H1 (cell line): Measurements from ENCODE around the gene NSL1. TPM values are rescaled to one million over a fixed set of nuclear protein-coding genes. Genes with fewer than 3 reads are reported as not detected.
A peak's percentile ranks its signal among the peaks of the same experiment; 100 is the strongest.

ENCODE experiments used
- CTCF ChIA-PET: fragments of 300-600 bp; sonication (Branson Sonifier 250); formaldehyde crosslinking; loops from one replicate; lab custom pipeline; 2021; ENCODE audit not compliant: partially characterized antibody; lab: Charles Lee
- POLR2A ChIA-PET: fragments of 300-600 bp; sonication (Branson Sonifier 250); formaldehyde crosslinking; loops from one replicate; lab custom pipeline; 2021; ENCODE audit warnings: inconsistent platforms; ENCODE audit not compliant: partially characterized antibody; lab: Charles Lee
- DNase-seq, 2 experiments: peaks; one replicate each; pipeline versions ENCODE4 v3.0.0 to v3.0.0-alpha.2; 2010 to 2022; ENCODE audit warnings: low spot score in 2 of 2, low read depth in 1 of 2, mixed read lengths in 1 of 2
- FAIRE-seq: peaks from 2 replicates; lab custom pipeline; 2011; peaks lifted over from hg19 to GRCh38; lab: Jason Lieb, UNC
- H2AFZ ChIP-seq: 2 replicates; pipeline ENCODE4 v1.8.1; 2012; ENCODE audit warnings: low read length, inconsistent platforms
- H2AK5ac ChIP-seq: 2 replicates; pipeline ENCODE4 v1.6.1; 2013; ENCODE audit warnings: low read depth, low read length
- H2BK120ac ChIP-seq: replicated peaks from 2 replicates; pipeline ENCODE3; 2013; ENCODE audit warnings: low read depth, low read length, inconsistent platforms
- H2BK12ac ChIP-seq: 2 replicates; pipeline ENCODE4 v1.6.1; 2013; ENCODE audit warnings: low read depth, low read length
- H2BK15ac ChIP-seq: 2 replicates; pipeline ENCODE4 v1.6.1; 2013; ENCODE audit warnings: low read length
- H2BK20ac ChIP-seq: 2 replicates; pipeline ENCODE4 v1.6.1; 2013; ENCODE audit warnings: low read length
- H2BK5ac ChIP-seq: 2 replicates; pipeline ENCODE4 v1.6.1; 2013; ENCODE audit warnings: low read depth, low read length
- H3K14ac ChIP-seq: 2 replicates; pipeline ENCODE4 v1.6.1; 2013; ENCODE audit warnings: inconsistent platforms; ENCODE audit not compliant: insufficient read length
- H3K18ac ChIP-seq: 2 replicates; pipeline ENCODE4 v1.6.1; 2013; ENCODE audit warnings: low read length; ENCODE audit errors: extremely low read depth
- H3K23ac ChIP-seq: 2 replicates; pipeline ENCODE4 v1.6.1; 2013; ENCODE audit warnings: inconsistent platforms; ENCODE audit not compliant: insufficient read length
- H3K23me2 ChIP-seq: 2 replicates; pipeline ENCODE4 v1.6.1; 2013; ENCODE audit warnings: low read depth, low read length
- H3K27ac ChIP-seq: 2 replicates; pipeline ENCODE4 v1.6.1; 2011; ENCODE audit warnings: low read depth, low read length, inconsistent platforms
- H3K27me3 ChIP-seq, 4 experiments: replicated peaks in 1 of 4; 1 replicate in 1 of 4; 2 replicates in 3 of 4; pipeline versions ENCODE4 v1.6.1 to v1.8.1; 2011 to 2013; ENCODE audit warnings: low read length in 3 of 4, mild to moderate bottlenecking in 3 of 4, inconsistent platforms in 2 of 4, mixed read lengths in 2 of 4, moderate library complexity in 1 of 4; ENCODE audit not compliant: control insufficient read depth in 3 of 4, insufficient read depth in 3 of 4; ENCODE audit errors: extremely low read depth in 1 of 4
- H3K36me3 ChIP-seq, 4 experiments: 2 replicates each; pipeline versions ENCODE4 v1.6.1 to v1.8.1; 2011 to 2013; ENCODE audit warnings: mild to moderate bottlenecking in 4 of 4, low read length in 3 of 4, moderate library complexity in 2 of 4, control low read depth in 1 of 4, inconsistent platforms in 1 of 4; ENCODE audit not compliant: insufficient read depth in 4 of 4, control insufficient read depth in 2 of 4
- H3K4ac ChIP-seq: replicated peaks from 2 replicates; pipeline ENCODE3; 2013; ENCODE audit warnings: low read length, low read depth, mixed read lengths, inconsistent platforms; ENCODE audit not compliant: insufficient read length
- H3K4me1 ChIP-seq, 4 experiments: replicated peaks in 1 of 4; 1 replicate in 1 of 4; 2 replicates in 3 of 4; pipeline versions ENCODE4 v1.6.1 to v1.8.1; 2011 to 2013; ENCODE audit warnings: low read length in 3 of 4, inconsistent platforms in 2 of 4, mixed read lengths in 1 of 4; ENCODE audit not compliant: insufficient read depth in 4 of 4, control insufficient read depth in 3 of 4
- H3K4me2 ChIP-seq, 2 experiments: 2 replicates each; pipeline versions ENCODE4 v1.6.1 to v1.8.1; 2011 to 2013; ENCODE audit warnings: low read depth in 2 of 2, low read length in 2 of 2, control low read depth in 1 of 2, inconsistent platforms in 1 of 2, mild to moderate bottlenecking in 1 of 2; ENCODE audit not compliant: insufficient read depth in 1 of 2
- H3K4me3 ChIP-seq, 4 experiments: fragments of 200-600, 300-600 bp in 1 of 4; sonication (generic), shearing (Covaris generic), sonication (Bioruptor Twin) in 1 of 4; 2 replicates each; pipeline versions ENCODE4 v1.5.1 to v1.8.1; 2011 to 2016; ENCODE audit warnings: low read length in 4 of 4, low read depth in 3 of 4, control low read depth in 2 of 4, inconsistent platforms in 2 of 4, mild to moderate bottlenecking in 2 of 4, mixed read lengths in 1 of 4, moderate library complexity in 1 of 4; ENCODE audit not compliant: insufficient read depth in 2 of 4; ENCODE audit errors: extremely low read depth in 1 of 4
- H3K56ac ChIP-seq: replicated peaks from 2 replicates; pipeline ENCODE3; 2013; ENCODE audit warnings: low read depth, mild to moderate bottlenecking, mixed read lengths, low read length, inconsistent platforms; ENCODE audit not compliant: insufficient read length
- H3K79me1 ChIP-seq: 2 replicates; pipeline ENCODE4 v1.6.1; 2013; ENCODE audit warnings: low read depth, low read length, control low read depth
- H3K79me2 ChIP-seq, 2 experiments: 2 replicates each; pipeline versions ENCODE4 v1.6.1 to v1.8.1; 2012 to 2013; ENCODE audit warnings: low read length in 2 of 2, mild to moderate bottlenecking in 2 of 2, inconsistent platforms in 1 of 2; ENCODE audit not compliant: insufficient read depth in 2 of 2, control insufficient read depth in 1 of 2
- H3K9ac ChIP-seq, 4 experiments: replicated peaks in 1 of 4; 1 replicate in 1 of 4; 2 replicates in 3 of 4; pipeline versions ENCODE4 v1.6.1 to v1.8.1; 2011 to 2013; ENCODE audit warnings: low read depth in 3 of 4, low read length in 3 of 4, control low read depth in 2 of 4, mild to moderate bottlenecking in 2 of 4, moderate library complexity in 2 of 4, inconsistent platforms in 1 of 4; ENCODE audit errors: extremely low read depth in 1 of 4
- H3K9me3 ChIP-seq, 2 experiments: 2 replicates each; pipeline versions ENCODE4 v1.6.1 to v1.8.1; 2012 to 2013; ENCODE audit warnings: mild to moderate bottlenecking in 2 of 2, moderate library complexity in 2 of 2, control low read depth in 1 of 2, inconsistent platforms in 1 of 2, low read depth in 1 of 2, low read length in 1 of 2, mixed read lengths in 1 of 2; ENCODE audit not compliant: insufficient read depth in 2 of 2
- H4K20me1 ChIP-seq, 2 experiments: replicated peaks in 1 of 2; 2 replicates each; pipeline versions ENCODE3 to v1.8.1; 2011 to 2013; ENCODE audit warnings: inconsistent platforms in 2 of 2, low read length in 2 of 2, mild to moderate bottlenecking in 1 of 2; ENCODE audit not compliant: insufficient read depth in 2 of 2, control insufficient read depth in 1 of 2
- H4K5ac ChIP-seq: 2 replicates; pipeline ENCODE4 v1.6.1; 2013; ENCODE audit warnings: low read length, low read depth, mixed read lengths, inconsistent platforms; ENCODE audit not compliant: insufficient read length
- H4K8ac ChIP-seq: 2 replicates; pipeline ENCODE4 v1.8.0; 2013; ENCODE audit warnings: mild to moderate bottlenecking, moderate library complexity, low read length, inconsistent platforms; ENCODE audit not compliant: insufficient read depth; ENCODE audit errors: extremely low read depth
- H4K91ac ChIP-seq: replicated peaks from 2 replicates; pipeline ENCODE3; 2013; ENCODE audit warnings: low read length, mixed read lengths, inconsistent platforms; ENCODE audit not compliant: insufficient read length
- RAD21 ChIP-seq, 2 experiments: IDR thresholded peaks in 1 of 2; conservative IDR thresholded peaks in 1 of 2; 2 replicates each; pipeline ENCODE4 v1.6.1; 2011; ENCODE audit warnings: low read depth in 2 of 2, low read length in 2 of 2, improper control_type of control experiment in 1 of 2, inconsistent platforms in 1 of 2, mild to moderate bottlenecking in 1 of 2, moderate library complexity in 1 of 2
- TCF12 ChIP-seq: IDR thresholded peaks from 2 replicates; pipeline ENCODE4 v1.6.1; 2011; ENCODE audit warnings: low read depth, mild to moderate bottlenecking, low read length
- WGBS, 2 experiments: shearing (Covaris generic) in 1 of 2; methylation state at CpG; one replicate each; pipeline versions ENCODE4 v1.1.6 to v1.1.7; 2013 to 2015; ENCODE audit warnings: low lambda C conversion rate in 2 of 2, mixed read lengths in 2 of 2, inconsistent platforms in 1 of 2, low coverage in 1 of 2, missing lambda C conversion rate in 1 of 2; ENCODE audit not compliant: insufficient replicate concordance in 2 of 2, insufficient coverage in 1 of 2, insufficient read length in 1 of 2; ENCODE audit errors: extremely low coverage in 1 of 2, missing lambda C conversion rate in 1 of 2; 5-methylcytosine and 5-hydroxymethylcytosine counted together
- polyA plus RNA-seq, 7 experiments: library from polyadenylated mRNA; depleted of rRNA in 3 of 7; stranded (reverse) in 5 of 7; unstranded in 2 of 7; fragments of >200 nt in 5 of 7; fragments of 200-250 nt in 2 of 7; gene quantifications; 1 replicate in 5 of 7; 2 replicates in 1 of 7; 4 replicates in 1 of 7; pipeline versions ENCODE4 v1.2.1 to v1.2.3, GENCODE V29; 2011 to 2013; ENCODE audit warnings: missing spikeins in 2 of 7, mixed read lengths in 2 of 7
- total RNA-seq: library from RNA; stranded (reverse); fragmentation: NEBNext Ultra II Directional; extraction: Animal tissue kit (Norgen Biotek cat#: 25700); gene quantifications from 2 replicates; pipeline ENCODE4 v1.2.1, GENCODE V29; 2021

The NSL1 gene
- total and polyA plus RNA-seq, 2 of the 8 experiments (the other 6 are each of a cell fraction or from before 2014, with no cell fraction given) = 25.4 to 51.7 TPM

DNA sequence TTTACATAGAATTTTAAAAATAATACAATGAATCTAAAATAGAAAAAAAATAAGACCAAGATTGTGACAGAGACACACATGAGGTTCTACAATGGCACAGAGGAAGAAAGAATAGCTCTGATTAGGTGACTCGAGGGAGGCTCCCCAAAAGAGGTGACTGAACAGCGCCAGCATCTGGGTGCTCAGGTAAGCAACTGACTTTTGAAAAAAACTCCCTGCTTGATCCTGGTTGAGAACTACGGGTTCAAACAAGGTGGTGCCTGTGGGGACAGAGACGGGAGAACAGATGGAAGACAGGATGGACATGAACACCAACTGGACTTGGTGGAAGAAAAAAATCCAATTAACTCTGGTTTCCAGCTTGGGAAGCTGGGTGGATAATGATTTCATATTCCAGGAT is 114.4 kb downstream of the NSL1 start:
- Histone ChIP-seq H3K9me3 (no peaks in the 10 kb centered on the region), H3K18ac (no peak overlapping the region), H3K4me3 (no peak overlapping the region), H3K79me1 (no peaks in the 10 kb centered on the region), H3K79me2 (no peaks in the 10 kb centered on the region), H3K56ac (no peak overlapping the region), H3K4me1 (no peaks in the 10 kb centered on the region; a peak in 1 of 7 replicates), H3K23ac (no peak overlapping the region), H2AFZ (no peak overlapping the region), H2BK5ac (no peak overlapping the region), H2AK5ac (no peak overlapping the region), H3K27ac (no peak overlapping the region), H3K36me3 (no peaks in the 10 kb centered on the region), H3K27me3 (no peaks in the 10 kb centered on the region), H4K8ac (no peak overlapping the region), H3K23me2 (no peaks in the 10 kb centered on the region), H3K14ac (no peak overlapping the region), H2BK20ac (no peak overlapping the region), H2BK120ac (no peak overlapping the region), H4K5ac (no peak overlapping the region), H3K4me2 (no peak overlapping the region), H2BK15ac (no peak overlapping the region), H2BK12ac (no peak overlapping the region), H4K91ac (no peak overlapping the region), H3K9ac (no peak overlapping the region), H4K20me1 (no peaks in the 10 kb centered on the region), H3K4ac (no peak overlapping the region)
- ChIA-PET CTCF (interaction anchor here (0.7 to 3.1 kb wide), 19 partner anchors 9 to 881 kb away, joined by 3 to 23 read pairs (median 4); partner anchors contain the start of gene BATF3), POLR2A (interaction anchor here (1.6 kb wide), 2 partner anchors 16 to 69 kb away, joined by 5 to 6 read pairs; partner anchors contain the start of gene ATF3)
- peak in 1 of 2 experiments; percentile 28 for DNase-seq
- no peak for FAIRE-seq
- WGBS, 2 experiments = 84% methylated on average over 4 of the region's 4 CpGs; no CpG with 5 or more reads in 1 of the 2 experiments
- no peak for TF ChIP-seq TCF12
- peak in 1 of 2 experiments; percentile 17; a peak in 1 of 4 replicates for TF ChIP-seq RAD21 (IDR thresholded peaks at IDR 0.05 in 1 of 2, conservative IDR thresholded peaks at IDR 0.05 in 1 of 2; ENCODE audit: low read depth in 2 of 2, low read length in 2 of 2)

Other genes with a start within 250 kb of the NSL1 start
- gene ATF3, start 183.0 kb downstream of the NSL1 start, total RNA-seq = 21.5 and 27.7 TPM in 2 replicates
- gene ATF3, start 183.0 kb downstream of the NSL1 start, polyA plus RNA-seq (2011; rRNA removed) = 12.2 and 13.5 TPM in 2 replicates
- 6.3 and 7.3 TPM in 2 replicates for gene BATF3, start 91.9 kb downstream of the NSL1 start, total RNA-seq
- gene BATF3, start 91.9 kb downstream of the NSL1 start, polyA plus RNA-seq (2011; rRNA removed) = 6.3 and 6.6 TPM in 2 replicates
- 15.6 and 19.4 TPM in 2 replicates for gene TATDN3, start 117 bp upstream of the NSL1 start, total RNA-seq
- gene TATDN3, start 117 bp upstream of the NSL1 start, polyA plus RNA-seq (2011; rRNA removed) = 5.3 and 6.9 TPM in 2 replicates
- 0.65 TPM in 1 of 2 replicates, not detected in the other for gene SPATA45, start 55.9 kb upstream of the NSL1 start, total RNA-seq
- gene SPATA45, start 55.9 kb upstream of the NSL1 start, polyA plus RNA-seq (2011; rRNA removed) = 0.21 TPM in 1 of 2 replicates, not detected in the other
- gene FLVCR1, start 66.5 kb upstream of the NSL1 start, total RNA-seq = 66.2 and 75.7 TPM in 2 replicates
- 31.8 and 36.4 TPM in 2 replicates for gene FLVCR1, start 66.5 kb upstream of the NSL1 start, polyA plus RNA-seq (2011; rRNA removed)
- 184 and 187 TPM in 2 replicates for gene VASH2, start 158.8 kb upstream of the NSL1 start, total RNA-seq
- gene VASH2, start 158.8 kb upstream of the NSL1 start, polyA plus RNA-seq (2011; rRNA removed) = 44.0 and 51.4 TPM in 2 replicates
- gene ANGEL2, start 224.1 kb upstream of the NSL1 start, total RNA-seq = 36.0 and 39.9 TPM in 2 replicates
- gene ANGEL2, start 224.1 kb upstream of the NSL1 start, polyA plus RNA-seq (2011; rRNA removed) = 15.7 and 18.1 TPM in 2 replicates